ENCODE measurements around the gene ATP6V0C. TPM values are rescaled to one million over a fixed set of nuclear protein-coding genes. Genes with fewer than 3 reads are reported as not detected.

The ATP6V0C gene
- total RNA-seq, 5 donors from 2014 or later (not counting 1 experiment from before 2014, with no cell fraction given): 122 to 161 (median 128) TPM

DNA sequence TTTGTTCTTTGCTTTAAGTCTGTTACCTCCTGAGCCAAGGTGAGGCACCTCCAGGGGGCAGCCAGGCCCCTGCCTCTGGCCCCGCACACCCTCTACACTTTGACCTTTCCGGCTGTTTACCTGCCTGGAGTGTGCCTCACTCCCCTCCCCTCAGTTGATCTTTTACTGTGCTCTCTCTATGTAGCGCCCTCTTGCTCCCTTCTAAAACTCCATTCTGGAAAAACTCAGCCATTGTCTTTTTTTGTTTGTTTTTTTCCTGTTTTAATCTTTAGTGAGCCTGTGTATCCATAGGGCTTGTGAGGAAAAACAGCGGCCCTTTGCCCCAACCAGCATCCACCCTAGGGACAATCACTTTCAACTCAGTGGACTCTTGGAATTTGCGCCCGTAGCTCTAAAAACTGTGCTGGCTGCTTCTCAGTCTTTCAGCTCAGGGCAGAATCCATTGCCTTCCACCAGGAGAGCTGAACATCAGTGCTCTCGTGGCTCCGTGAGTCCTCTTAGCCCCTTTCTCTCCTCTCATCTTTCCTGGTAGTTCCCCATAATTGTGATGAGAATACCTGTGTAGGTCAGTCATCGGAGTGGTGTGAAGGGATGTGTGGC lies 10.7 kb downstream of the ATP6V0C start:
- no peak overlapping the region for H3K27ac ChIP-seq (ENCODE audit: low read length)
- Mint-ChIP-seq H3K4me1 (peaks cover 29% of the 10 kb centered on the region in 3 donors), H3K27me3 (no peaks in the 10 kb centered on the region), H3K4me3 (no peak overlapping the region), H3K36me3 (peaks cover 12% of the 10 kb centered on the region), H3K27ac (peak overlapping the region; percentile 11 to 55), H3K9me3 (no peaks in the 10 kb centered on the region)
- H3K36me3 ChIP-seq (ENCODE audit: control insufficient read depth in 2 of 2, extremely low read depth in 1 of 2, insufficient read depth in 1 of 2, low read length in 1 of 2): peaks cover 6 to 55% of the 10 kb centered on the region in 2 donors
- POLR2A ChIA-PET: no interaction called here
- H3K4me1 ChIP-seq (ENCODE audit: control insufficient read depth in 1 of 2, extremely low read depth in 1 of 2, insufficient read depth in 2 of 2, low read length in 2 of 2): peaks cover 0 to 23% of the 10 kb centered on the region in 2 experiments
- no peaks in the 10 kb centered on the region for H3K27me3 ChIP-seq (replicated peaks in 1 of 2; ENCODE audit: control insufficient read depth in 2 of 2, extremely low read depth in 1 of 2, insufficient read depth in 2 of 2, low read length in 1 of 2)
- no peak for DNase-seq
- ATAC-seq (replicated peaks in 1 of 4): no peak
- 100% methylated on average over 3 of the region's 9 CpGs for WGBS (ENCODE audit: insufficient coverage)
- no peaks in the 10 kb centered on the region for H3K9me3 ChIP-seq
- H3K4me3 ChIP-seq (ENCODE audit: control insufficient read depth in 1 of 2, extremely low read depth in 1 of 2, low read length in 1 of 2): no peak overlapping the region
- CTCF ChIA-PET: no interaction called here

DNA sequence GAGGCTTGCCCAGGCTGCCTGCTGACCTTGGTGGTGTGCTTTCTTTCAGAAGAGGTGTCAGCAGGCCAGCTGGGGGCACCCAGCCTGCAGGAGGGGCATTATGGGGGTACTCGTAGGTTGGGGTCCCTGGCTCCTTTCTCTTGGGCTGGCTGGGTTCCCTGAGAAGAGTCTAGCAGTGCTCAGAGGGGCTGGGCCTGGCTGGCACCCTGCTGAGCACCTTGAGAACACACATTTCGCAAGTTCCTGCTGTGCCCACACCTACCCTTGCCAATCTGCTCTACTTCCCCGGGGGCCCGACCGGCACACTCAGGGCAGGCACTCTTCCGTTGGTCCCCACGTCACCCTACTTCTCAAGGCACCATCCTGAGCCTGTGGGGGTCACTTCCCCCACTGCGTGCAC lies 12.4 kb downstream of the ATP6V0C start:
- CTCF ChIA-PET: no interaction called here
- Histone ChIP-seq H3K4me3 (ENCODE audit: control insufficient read depth in 1 of 2, extremely low read depth in 1 of 2, low read length in 1 of 2) (no peak overlapping the region), H3K4me1 (ENCODE audit: control insufficient read depth in 1 of 2, extremely low read depth in 1 of 2, insufficient read depth in 2 of 2, low read length in 2 of 2) (peaks cover 0 to 16% of the 10 kb centered on the region in 2 experiments), H3K27ac (ENCODE audit: low read length) (no peak overlapping the region), H3K27me3 (replicated peaks in 1 of 2; ENCODE audit: control insufficient read depth in 2 of 2, extremely low read depth in 1 of 2, insufficient read depth in 2 of 2, low read length in 1 of 2) (no peaks in the 10 kb centered on the region), H3K36me3 (ENCODE audit: control insufficient read depth in 2 of 2, extremely low read depth in 1 of 2, insufficient read depth in 1 of 2, low read length in 1 of 2) (peaks cover 5 to 59% of the 10 kb centered on the region in 2 donors), H3K9me3 (no peaks in the 10 kb centered on the region)
- H3K4me3 Mint-ChIP-seq: no peak overlapping the region
- peaks cover 18 to 20% (median 19%) of the 10 kb centered on the region in 3 donors for H3K4me1 Mint-ChIP-seq
- H3K36me3 Mint-ChIP-seq: peaks cover 14% of the 10 kb centered on the region
- 91% methylated on average over 6 of the region's 8 CpGs for WGBS (ENCODE audit: insufficient coverage)
- DNase-seq: no peak
- H3K27ac Mint-ChIP-seq: no peak overlapping the region
- no peaks in the 10 kb centered on the region for H3K27me3 Mint-ChIP-seq
- POLR2A ChIA-PET: no interaction called here
- no peak for ATAC-seq (replicated peaks in 1 of 4)
- H3K9me3 Mint-ChIP-seq: no peaks in the 10 kb centered on the region

DNA sequence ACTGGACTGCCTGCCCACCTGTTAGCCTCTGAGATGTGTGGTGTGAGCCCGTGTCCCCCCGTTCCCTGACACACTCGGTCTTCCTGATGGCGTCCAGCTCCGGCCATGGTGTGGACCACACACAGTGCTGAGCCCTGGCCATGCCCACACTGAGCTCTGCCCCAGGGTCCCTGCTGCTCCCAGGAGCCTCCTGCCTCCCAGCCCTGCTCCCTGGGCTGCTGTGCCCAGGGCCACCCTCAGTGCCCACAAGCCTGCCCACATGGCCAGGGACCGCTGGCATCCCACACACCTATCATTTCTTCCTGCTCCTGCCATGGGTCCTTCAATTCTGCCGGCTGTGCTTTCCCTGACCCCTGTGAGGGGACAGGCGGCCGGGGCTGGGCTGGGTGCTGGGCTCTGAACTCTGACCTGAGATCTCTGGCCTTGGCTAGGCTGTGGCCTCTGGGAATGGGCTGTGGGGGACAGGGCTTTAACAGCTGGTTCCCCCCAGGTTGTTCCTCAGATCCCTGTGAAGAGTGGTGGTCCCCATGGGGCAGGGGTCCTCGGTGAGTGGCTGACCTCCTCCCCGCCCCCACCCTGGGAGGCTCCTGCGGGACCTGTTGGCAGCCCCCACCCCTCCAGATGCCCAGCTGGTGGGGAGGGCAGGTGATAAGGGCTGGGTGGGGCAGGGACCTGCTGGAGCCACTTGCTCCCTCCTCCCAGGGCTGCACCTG lies 13.5 kb downstream of the ATP6V0C start:
- Mint-ChIP-seq H3K36me3 (peaks cover 14% of the 10 kb centered on the region), H3K27me3 (no peaks in the 10 kb centered on the region), H3K4me3 (no peak overlapping the region), H3K27ac (no peak overlapping the region), H3K4me1 (peaks cover 19 to 20% (median 20%) of the 10 kb centered on the region in 3 donors), H3K9me3 (no peaks in the 10 kb centered on the region)
- no peak overlapping the region for H3K27ac ChIP-seq (ENCODE audit: low read length)
- peaks cover 0 to 17% of the 10 kb centered on the region in 2 experiments for H3K4me1 ChIP-seq (ENCODE audit: control insufficient read depth in 1 of 2, extremely low read depth in 1 of 2, insufficient read depth in 2 of 2, low read length in 2 of 2)
- ChIA-PET POLR2A (interaction anchor here (0.6 to 0.7 kb wide), 2 partner anchors 9 to 1437 kb away, joined by 3 to 14 read pairs; no protein-coding TSS in a partner anchor), CTCF (no interaction called here)
- no peak for DNase-seq
- no peak overlapping the region for H3K4me3 ChIP-seq (ENCODE audit: control insufficient read depth in 1 of 2, extremely low read depth in 1 of 2, low read length in 1 of 2)
- WGBS (ENCODE audit: insufficient coverage): 97% methylated on average over 5 of the region's 12 CpGs
- H3K36me3 ChIP-seq (ENCODE audit: control insufficient read depth in 2 of 2, extremely low read depth in 1 of 2, insufficient read depth in 1 of 2, low read length in 1 of 2): peaks cover 5 to 56% of the 10 kb centered on the region in 2 donors
- H3K27me3 ChIP-seq (replicated peaks in 1 of 2; ENCODE audit: control insufficient read depth in 2 of 2, extremely low read depth in 1 of 2, insufficient read depth in 2 of 2, low read length in 1 of 2): no peaks in the 10 kb centered on the region
- no peaks in the 10 kb centered on the region for H3K9me3 ChIP-seq
- no peak for ATAC-seq (replicated peaks in 1 of 4)

DNA sequence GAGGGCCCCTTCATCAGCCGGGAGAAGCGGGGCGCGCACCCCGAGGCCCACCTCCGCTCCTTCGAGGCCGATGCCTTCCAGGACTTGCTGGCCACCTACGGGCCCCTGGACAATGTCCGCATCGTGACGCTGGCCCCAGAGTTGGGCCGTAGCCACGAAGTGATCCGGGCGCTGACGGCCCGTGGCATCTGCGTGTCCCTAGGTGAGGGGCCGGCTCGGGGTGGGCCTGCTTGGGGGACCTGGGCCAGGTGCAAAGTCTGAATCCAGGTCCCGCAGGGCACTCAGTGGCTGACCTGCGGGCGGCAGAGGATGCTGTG lies 14.0 kb downstream of the ATP6V0C start:
- POLR2A ChIA-PET: interaction anchor here in 1 of 2 donors (0.7 kb wide), 1 partner anchor 1436 kb away, joined by 14 read pairs; no protein-coding TSS in a partner anchor
- Mint-ChIP-seq H3K27ac (no peak overlapping the region), H3K36me3 (peaks cover 14% of the 10 kb centered on the region), H3K9me3 (no peaks in the 10 kb centered on the region), H3K27me3 (no peaks in the 10 kb centered on the region), H3K4me1 (peaks cover 21 to 23% (median 21%) of the 10 kb centered on the region in 3 donors), H3K4me3 (no peak overlapping the region)
- DNase-seq (no peak), ATAC-seq (replicated peaks in 1 of 4) (no peak)
- CTCF ChIA-PET: no interaction called here
- Histone ChIP-seq H3K27ac (ENCODE audit: low read length) (no peak overlapping the region), H3K4me1 (ENCODE audit: control insufficient read depth in 1 of 2, extremely low read depth in 1 of 2, insufficient read depth in 2 of 2, low read length in 2 of 2) (peaks cover 0 to 22% of the 10 kb centered on the region in 2 experiments), H3K9me3 (no peaks in the 10 kb centered on the region), H3K27me3 (replicated peaks in 1 of 2; ENCODE audit: control insufficient read depth in 2 of 2, extremely low read depth in 1 of 2, insufficient read depth in 2 of 2, low read length in 1 of 2) (no peaks in the 10 kb centered on the region), H3K4me3 (ENCODE audit: control insufficient read depth in 1 of 2, extremely low read depth in 1 of 2, low read length in 1 of 2) (no peak overlapping the region), H3K36me3 (ENCODE audit: control insufficient read depth in 2 of 2, extremely low read depth in 1 of 2, insufficient read depth in 1 of 2, low read length in 1 of 2) (peaks cover 5 to 56% of the 10 kb centered on the region in 2 donors)
- 98% methylated on average over 22 of the region's 24 CpGs for WGBS (ENCODE audit: insufficient coverage)

DNA sequence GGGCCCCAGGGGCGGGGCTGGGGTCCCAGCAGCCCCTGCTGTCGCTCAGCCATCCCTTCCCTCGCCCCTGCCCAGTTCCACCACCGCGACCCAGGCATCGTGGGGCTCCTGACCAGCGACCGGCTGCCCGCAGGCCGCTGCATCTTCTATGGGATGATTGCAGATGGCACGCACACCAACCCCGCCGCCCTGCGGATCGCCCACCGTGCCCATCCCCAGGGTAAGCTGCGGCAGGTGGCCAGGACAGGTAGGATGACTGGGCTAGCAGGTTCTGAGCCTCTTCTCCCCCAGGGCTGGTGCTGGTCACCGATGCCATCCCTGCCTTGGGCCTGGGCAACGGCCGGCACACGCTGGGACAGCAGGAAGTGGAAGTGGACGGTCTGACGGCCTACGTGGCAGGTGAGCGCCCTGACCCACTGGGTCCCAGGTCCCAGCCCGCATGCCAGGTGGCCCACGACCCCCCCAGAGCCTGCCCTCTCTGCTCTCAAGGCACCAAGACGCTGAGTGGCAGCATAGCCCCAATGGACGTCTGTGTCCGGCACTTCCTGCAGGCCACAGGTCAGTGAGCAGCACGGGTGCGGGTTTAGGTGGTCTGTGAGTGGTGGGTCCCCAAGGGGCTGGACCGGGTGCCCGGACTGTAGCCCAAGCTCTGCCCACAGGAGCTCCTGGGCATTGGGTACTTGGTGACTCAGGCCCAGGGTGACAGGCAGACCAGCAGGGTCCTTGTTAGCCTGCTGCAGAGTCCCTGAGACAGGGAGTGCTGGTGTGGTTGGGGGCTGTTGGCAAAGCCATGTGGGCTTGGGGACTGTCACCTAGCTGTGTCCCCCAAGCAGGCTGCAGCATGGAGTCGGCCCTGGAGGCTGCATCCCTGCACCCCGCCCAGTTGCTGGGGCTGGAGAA lies 14.7 kb downstream of the ATP6V0C start:
- ChIA-PET CTCF (no interaction called here), POLR2A (no interaction called here)
- no peak for ATAC-seq (replicated peaks in 1 of 4)
- H3K4me3 ChIP-seq (ENCODE audit: control insufficient read depth in 1 of 2, extremely low read depth in 1 of 2, low read length in 1 of 2): no peak overlapping the region
- WGBS (ENCODE audit: insufficient coverage): 97% methylated on average over 33 of the region's 36 CpGs
- DNase-seq: no peak
- H3K9me3 ChIP-seq: no peaks in the 10 kb centered on the region
- Mint-ChIP-seq H3K9me3 (no peaks in the 10 kb centered on the region), H3K27me3 (no peaks in the 10 kb centered on the region), H3K4me3 (no peak overlapping the region), H3K4me1 (peaks cover 23 to 25% (median 23%) of the 10 kb centered on the region in 3 donors), H3K27ac (no peak overlapping the region), H3K36me3 (peaks cover 14% of the 10 kb centered on the region)
- H3K27ac ChIP-seq (ENCODE audit: low read length): no peak overlapping the region
- no peaks in the 10 kb centered on the region for H3K27me3 ChIP-seq (replicated peaks in 1 of 2; ENCODE audit: control insufficient read depth in 2 of 2, extremely low read depth in 1 of 2, insufficient read depth in 2 of 2, low read length in 1 of 2)
- peaks cover 0 to 26% of the 10 kb centered on the region in 2 experiments for H3K4me1 ChIP-seq (ENCODE audit: control insufficient read depth in 1 of 2, extremely low read depth in 1 of 2, insufficient read depth in 2 of 2, low read length in 2 of 2)
- peaks cover 5 to 51% of the 10 kb centered on the region in 2 donors for H3K36me3 ChIP-seq (ENCODE audit: control insufficient read depth in 2 of 2, extremely low read depth in 1 of 2, insufficient read depth in 1 of 2, low read length in 1 of 2)

All from T-cell (primary cell).